MCF 10A (cell line): ENCODE results near the gene MGMT. TPM values are rescaled to one million over a fixed set of nuclear protein-coding genes. Genes with fewer than 3 reads are reported as not detected.

Experiments
- BruUV-seq: library from RNA; stranded (reverse); fragments of 400-500 nt; replicated peaks from 2 replicates; lab custom pipeline; 2021; lab: Mats Ljungman, UMichigan
- CTCF ChIA-PET: fragments of 300-600 bp; sonication (Branson Sonifier 250); formaldehyde crosslinking; extraction: SDS; loops from one replicate; lab custom pipeline; 2021; ENCODE audit warnings: antibody characterized with exemption, inconsistent platforms; lab: Yijun Ruan, JAX
- POLR2A ChIA-PET: fragments of 300-600, 350-650 bp; sonication (Branson Sonifier 250); formaldehyde crosslinking; extraction: SDS; loops from one replicate; lab custom pipeline; 2020; ENCODE audit warnings: antibody characterized with exemption, inconsistent platforms; lab: Yijun Ruan, JAX
- DNase-seq: peaks from one replicate; pipeline ENCODE4 v3.0.0-alpha.2; 2018; ENCODE audit not compliant: unreplicated experiment
- H3K27ac Mint-ChIP-seq: one replicate; pipeline ENCODE4 v1.8.0; 2022; ENCODE audit warnings: mild to moderate bottlenecking, low read depth, mixed read lengths; ENCODE audit not compliant: unreplicated experiment
- H3K27me3 Mint-ChIP-seq: one replicate; pipeline ENCODE4 v1.8.0; 2022; ENCODE audit warnings: mixed read lengths; ENCODE audit not compliant: insufficient read depth, unreplicated experiment
- H3K36me3 Mint-ChIP-seq: one replicate; pipeline ENCODE4 v1.8.0; 2022; ENCODE audit warnings: mild to moderate bottlenecking, moderate library complexity, mixed read lengths; ENCODE audit not compliant: insufficient read depth, unreplicated experiment
- H3K4me1 Mint-ChIP-seq: one replicate; pipeline ENCODE4 v1.8.0; 2022; ENCODE audit warnings: mixed read lengths; ENCODE audit not compliant: insufficient read depth, unreplicated experiment
- H3K4me3 Mint-ChIP-seq: one replicate; pipeline ENCODE4 v1.8.0; 2022; ENCODE audit warnings: mild to moderate bottlenecking, moderate library complexity, mixed read lengths; ENCODE audit not compliant: unreplicated experiment
- H3K9me3 Mint-ChIP-seq: one replicate; pipeline ENCODE4 v1.8.0; 2022; ENCODE audit warnings: mixed read lengths; ENCODE audit not compliant: unreplicated experiment
- CTCF ChIP-seq: fragments of 200-600 bp; IDR thresholded peaks from one replicate; pipeline ENCODE4 v1.8.0; 2022; ENCODE audit warnings: antibody characterized with exemption, mild to moderate bottlenecking; ENCODE audit not compliant: unreplicated experiment
- intact Hi-C: fragments of 100-400 bp; cut with micrococcal nuclease; formaldehyde crosslinking; loops from 2 replicates; pipeline ENCODE4 v1.14.1; 2022
- total RNA-seq: library from RNA; stranded (reverse); gene quantifications from 2 replicates; pipeline ENCODE4 v1.2.3, GENCODE V29; 2022

The MGMT gene
- total RNA-seq, 1 experiment from 2014 or later: 18.0 TPM

DNA sequence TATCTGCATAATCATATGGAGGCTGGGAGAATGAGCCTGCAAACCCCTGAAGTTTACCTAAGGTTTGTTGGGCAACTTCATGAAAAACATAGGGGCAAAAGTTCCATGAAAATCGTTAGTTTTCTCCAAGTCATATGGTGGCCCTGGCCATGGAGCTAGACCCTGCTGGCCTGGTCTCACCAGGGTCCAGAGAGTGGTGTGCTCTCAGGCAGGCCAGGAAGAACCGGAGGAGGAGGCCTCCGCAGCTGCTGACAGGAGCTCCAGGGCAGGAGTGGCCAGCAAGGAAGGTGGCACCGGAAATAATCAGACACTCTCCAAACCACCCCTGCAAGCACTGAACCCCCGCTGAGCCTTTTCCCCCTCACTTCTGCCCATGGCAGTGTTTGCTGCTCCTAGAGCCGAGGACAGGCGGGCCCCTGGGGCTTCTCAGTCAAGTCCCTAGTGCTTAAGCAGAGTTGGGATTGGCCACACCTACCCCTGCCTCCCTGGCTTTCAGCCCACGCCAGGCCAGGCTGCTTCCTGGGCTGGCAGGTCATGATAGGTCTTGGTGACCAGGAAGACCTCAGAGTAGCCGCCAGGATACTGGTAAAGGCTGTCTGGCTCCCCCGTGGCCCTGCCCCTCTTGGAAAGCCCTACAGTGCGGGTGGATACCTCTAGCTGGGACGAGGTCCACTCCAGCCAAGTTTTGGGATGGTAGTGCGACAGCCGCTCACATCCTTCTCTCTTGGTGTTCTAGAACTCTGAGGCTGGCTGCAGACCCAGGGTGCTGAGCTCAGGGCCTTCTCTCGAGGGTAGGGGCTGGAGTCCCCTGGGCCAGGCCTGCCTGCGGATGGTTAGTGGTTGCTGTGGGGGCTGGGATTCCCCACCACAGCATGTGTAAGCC is 242.8 kb downstream of the MGMT start:
- intact Hi-C loops: no loop called here
- H3K36me3 Mint-ChIP-seq: peaks cover 6% of the 10 kb centered on the region
- no peaks in the 10 kb centered on the region for H3K9me3 Mint-ChIP-seq
- no peak for DNase-seq
- CTCF ChIA-PET: interaction anchor here (0.6 kb wide), 1 partner anchor 355 kb away, joined by 7 read pairs; no protein-coding TSS in a partner anchor
- no peaks in the 10 kb centered on the region for H3K27me3 Mint-ChIP-seq
- H3K4me3 Mint-ChIP-seq: no peak overlapping the region
- H3K4me1 Mint-ChIP-seq: no peaks in the 10 kb centered on the region
- POLR2A ChIA-PET: no interaction called here
- no TSS peak for BruUV-seq
- H3K27ac Mint-ChIP-seq: no peak overlapping the region
- no peak for TF ChIP-seq CTCF

- BruUV-seq: no TSS peak
- H3K9me3 Mint-ChIP-seq: no peaks in the 10 kb centered on the region
- H3K4me1 Mint-ChIP-seq: no peaks in the 10 kb centered on the region
- TF ChIP-seq CTCF: no peak
- no peak overlapping the region for H3K4me3 Mint-ChIP-seq
- peaks cover 6% of the 10 kb centered on the region for H3K36me3 Mint-ChIP-seq
- ChIA-PET POLR2A (no interaction called here), CTCF (no interaction called here)
- H3K27me3 Mint-ChIP-seq: no peaks in the 10 kb centered on the region
- no peak for DNase-seq
- no peak overlapping the region for H3K27ac Mint-ChIP-seq
- intact Hi-C loops: no loop called here
Measured at GRCh38 chr10:129710510-129710847, 243.4 kb downstream of the MGMT start.

DNA sequence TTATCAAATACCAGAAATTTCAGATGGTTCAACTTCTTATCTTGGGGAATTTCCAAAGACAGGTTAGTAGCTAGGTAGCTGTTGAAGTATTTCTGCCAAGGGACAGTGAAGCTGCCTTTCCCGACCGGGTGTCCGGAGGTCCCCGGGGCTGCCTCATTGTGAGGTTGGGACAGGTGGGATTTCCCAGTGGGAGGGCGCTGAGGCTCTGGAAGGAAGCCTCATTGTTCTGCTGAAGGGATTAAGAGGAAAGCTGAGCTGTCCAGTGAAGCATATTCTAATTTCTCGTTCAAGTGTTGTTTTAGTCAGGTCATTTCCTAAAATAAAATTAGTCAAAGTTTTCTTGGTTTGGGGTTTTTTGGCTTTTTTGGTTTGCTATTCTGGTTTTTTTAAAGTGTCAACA is 244.2 kb downstream of the MGMT start:
- TF ChIP-seq CTCF: no peak
- no TSS peak for BruUV-seq
- H3K27me3 Mint-ChIP-seq: no peaks in the 10 kb centered on the region
- no peak overlapping the region for H3K4me3 Mint-ChIP-seq
- H3K9me3 Mint-ChIP-seq: no peaks in the 10 kb centered on the region
- POLR2A ChIA-PET: interaction anchor here (0.7 kb wide), 1 partner anchor 40 kb away, joined by 3 read pairs; no protein-coding TSS in a partner anchor
- H3K4me1 Mint-ChIP-seq: no peaks in the 10 kb centered on the region
- peaks cover 6% of the 10 kb centered on the region for H3K36me3 Mint-ChIP-seq
- no peak overlapping the region for H3K27ac Mint-ChIP-seq
- CTCF ChIA-PET: interaction anchor here (0.6 kb wide), 2 partner anchors 312 to 1036 kb away, joined by 3 to 4 read pairs; no protein-coding TSS in a partner anchor
- no peak for DNase-seq
- intact Hi-C loops: no loop called here

DNA sequence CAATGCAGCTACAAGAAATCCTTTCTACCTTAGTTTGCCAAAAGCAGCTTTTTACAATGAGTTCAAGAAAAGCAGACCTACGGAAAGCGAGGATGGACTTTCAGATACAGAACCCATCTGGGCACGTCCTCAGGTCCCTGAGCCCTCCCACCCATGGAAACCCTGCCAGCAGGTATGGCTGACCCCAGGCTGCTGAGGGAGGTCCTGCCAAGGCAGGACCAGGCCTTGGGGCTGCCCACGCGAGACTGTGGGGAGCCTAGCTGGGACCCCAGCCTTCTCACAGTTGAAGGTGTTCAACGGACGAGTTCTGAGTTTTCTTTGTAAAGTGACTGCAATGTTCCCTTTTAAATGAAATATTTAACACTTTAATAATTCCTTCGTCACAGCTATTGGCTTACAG is 245.0 kb downstream of the MGMT start:
- intact Hi-C loops: no loop called here
- no peak for TF ChIP-seq CTCF
- Mint-ChIP-seq H3K27me3 (no peaks in the 10 kb centered on the region), H3K36me3 (peaks cover 6% of the 10 kb centered on the region), H3K4me1 (no peaks in the 10 kb centered on the region), H3K27ac (no peak overlapping the region), H3K4me3 (no peak overlapping the region), H3K9me3 (no peaks in the 10 kb centered on the region)
- BruUV-seq: no TSS peak
- ChIA-PET POLR2A (interaction anchor here (0.7 kb wide), 1 partner anchor 41 kb away, joined by 3 read pairs; no protein-coding TSS in a partner anchor), CTCF (interaction anchor here (0.6 kb wide), 1 partner anchor 1037 kb away, joined by 3 read pairs; no protein-coding TSS in a partner anchor)
- no peak for DNase-seq
